WTC11 (cell line): ENCODE measurements around the gene TMEM179. TPM values are rescaled to one million over a fixed set of nuclear protein-coding genes. Genes with fewer than 3 reads are reported as not detected.

Source experiments
- ATAC-seq: fragments of 200-7000 bp; cut with Tn5 transposase; 2 replicates; pipeline ENCODE4 v1.10.0; 2021; ENCODE audit warnings: mild to moderate bottlenecking, moderate library complexity
- CTCF ChIA-PET: fragments of 300-600 bp; sonication (Branson Sonifier 250); formaldehyde crosslinking; loops from one replicate; lab custom pipeline; 2021; ENCODE audit warnings: antibody characterized with exemption; lab: Charles Lee
- POLR2A ChIA-PET: fragments of 350-600 bp; sonication (Branson Sonifier 250); formaldehyde crosslinking; loops from one replicate; lab custom pipeline; 2021; ENCODE audit warnings: antibody characterized with exemption; lab: Charles Lee
- DNase-seq: peaks from one replicate; pipeline ENCODE4 v3.0.0; 2021; ENCODE audit warnings: low spot score
- H3K27ac Mint-ChIP-seq: 2 replicates; pipeline ENCODE4 v1.8.0; 2021; ENCODE audit warnings: mixed read lengths
- H3K27me3 Mint-ChIP-seq: 2 replicates; pipeline ENCODE4 v1.8.0; 2021; ENCODE audit warnings: low read depth, mild to moderate bottlenecking, moderate library complexity, mixed read lengths
- H3K36me3 Mint-ChIP-seq: 2 replicates; pipeline ENCODE4 v1.8.0; 2021; ENCODE audit warnings: mixed read lengths
- H3K4me1 Mint-ChIP-seq: 2 replicates; pipeline ENCODE4 v1.8.0; 2022; ENCODE audit warnings: mixed read lengths
- H3K4me3 Mint-ChIP-seq: 2 replicates; pipeline ENCODE4 v1.8.0; 2021; ENCODE audit warnings: mild to moderate bottlenecking, moderate library complexity, mixed read lengths
- H3K9me3 Mint-ChIP-seq: 2 replicates; pipeline ENCODE4 v1.8.0; 2021; ENCODE audit warnings: mixed read lengths
- CREM ChIP-seq: sonication (generic); formaldehyde crosslinking; IDR thresholded peaks from 2 replicates; pipeline ENCODE4 v1.8.1; 2022; ENCODE audit warnings: mild to moderate bottlenecking, missing genetic modification reagents, moderate library complexity
- EMX1 ChIP-seq: fragments of 250-450 bp; sonication (Bioruptor Pico); IDR thresholded peaks from 2 replicates; pipeline ENCODE4 v1.8.0; 2021; ENCODE audit warnings: mild to moderate bottlenecking
- ESRRA ChIP-seq: sonication (generic); formaldehyde crosslinking; IDR thresholded peaks from 2 replicates; pipeline ENCODE4 v1.8.1; 2022; ENCODE audit warnings: mild to moderate bottlenecking, missing genetic modification reagents, borderline replicate concordance
- ETV6 ChIP-seq: sonication (generic); formaldehyde crosslinking; IDR thresholded peaks from 2 replicates; pipeline ENCODE4 v1.8.1; 2022; ENCODE audit warnings: mild to moderate bottlenecking, missing genetic modification reagents
- GABPB1 ChIP-seq: sonication (generic); formaldehyde crosslinking; IDR thresholded peaks from 2 replicates; pipeline ENCODE4 v1.8.1; 2023; ENCODE audit warnings: mild to moderate bottlenecking, missing genetic modification reagents
- GRHL2 ChIP-seq: fragments of 250-450 bp; sonication (Bioruptor Pico); IDR thresholded peaks from 2 replicates; pipeline ENCODE4 v1.8.0; 2022; ENCODE audit warnings: mild to moderate bottlenecking, moderate library complexity; ENCODE audit not compliant: insufficient replicate concordance, severe bottlenecking
- GTF2I ChIP-seq: fragments of 250-450 bp; sonication (Bioruptor Pico); conservative IDR thresholded peaks from 2 replicates; pipeline ENCODE4 v1.4.0; 2021; ENCODE audit warnings: mild to moderate bottlenecking
- JAZF1 ChIP-seq: fragments of 250-450 bp; sonication (Bioruptor Pico); IDR thresholded peaks from 2 replicates; pipeline ENCODE4 v1.9.0; 2021; ENCODE audit warnings: moderate library complexity, mild to moderate bottlenecking, inconsistent platforms
- JUN ChIP-seq: sonication (generic); formaldehyde crosslinking; IDR thresholded peaks from 2 replicates; pipeline ENCODE4 v1.8.0; 2023; ENCODE audit warnings: mild to moderate bottlenecking, missing genetic modification reagents
- KAT7 ChIP-seq: sonication (generic); formaldehyde crosslinking; IDR thresholded peaks from 2 replicates; pipeline ENCODE4 v1.8.1; 2023; ENCODE audit warnings: missing genetic modification reagents, mild to moderate bottlenecking, borderline replicate concordance
- NR3C1 ChIP-seq: sonication (generic); formaldehyde crosslinking; conservative IDR thresholded peaks from 2 replicates; pipeline ENCODE4 v1.8.1; 2023; ENCODE audit warnings: low read depth, mild to moderate bottlenecking, missing genetic modification reagents
- RELA ChIP-seq: sonication (generic); formaldehyde crosslinking; IDR thresholded peaks from 2 replicates; pipeline ENCODE4 v1.8.1; 2022; ENCODE audit warnings: missing genetic modification reagents, mild to moderate bottlenecking, borderline replicate concordance
- SMAD3 ChIP-seq: sonication (generic); formaldehyde crosslinking; IDR thresholded peaks from 2 replicates; pipeline ENCODE4 v1.8.0; 2022; ENCODE audit warnings: missing genetic modification reagents, mild to moderate bottlenecking, borderline replicate concordance
- SMAD4 ChIP-seq: sonication (generic); formaldehyde crosslinking; IDR thresholded peaks from 2 replicates; pipeline ENCODE4 v1.8.0; 2022; ENCODE audit warnings: mild to moderate bottlenecking, missing genetic modification reagents
- SP1 ChIP-seq: sonication (generic); formaldehyde crosslinking; conservative IDR thresholded peaks from 2 replicates; pipeline ENCODE4 v1.8.1; 2022; ENCODE audit warnings: missing genetic modification reagents
- TCF7 ChIP-seq: sonication (generic); formaldehyde crosslinking; IDR thresholded peaks from 2 replicates; pipeline ENCODE4 v1.8.0; 2022; ENCODE audit warnings: mild to moderate bottlenecking, low read depth, missing genetic modification reagents, moderate library complexity
- ZBTB21 ChIP-seq: sonication (generic); formaldehyde crosslinking; IDR thresholded peaks from 2 replicates; pipeline ENCODE4 v1.8.1; 2023; ENCODE audit warnings: mild to moderate bottlenecking, missing genetic modification reagents, borderline replicate concordance
- ZNF138 ChIP-seq: sonication (generic); formaldehyde crosslinking; conservative IDR thresholded peaks from 2 replicates; pipeline ENCODE4 v1.8.1; 2022; ENCODE audit warnings: mild to moderate bottlenecking, moderate library complexity, missing genetic modification reagents
- ZNF219 ChIP-seq: sonication (generic); formaldehyde crosslinking; IDR thresholded peaks from 2 replicates; pipeline ENCODE4 v1.8.0; 2023; ENCODE audit warnings: missing genetic modification reagents, mild to moderate bottlenecking, borderline replicate concordance
- ZNF263 ChIP-seq: sonication (generic); formaldehyde crosslinking; IDR thresholded peaks from 2 replicates; pipeline ENCODE4 v1.8.1; 2022; ENCODE audit warnings: low read depth, mild to moderate bottlenecking, moderate library complexity, missing genetic modification reagents
- ZNF416 ChIP-seq: fragments of 250-450 bp; sonication (Bioruptor Pico); IDR thresholded peaks from 2 replicates; pipeline ENCODE4 v1.9.0; 2021; ENCODE audit warnings: mild to moderate bottlenecking, inconsistent platforms
- total RNA-seq: library from RNA; stranded (reverse); gene quantifications from 3 replicates; pipeline ENCODE4 v1.2.3, GENCODE V29; 2021
- TF ChIP-seq, protein P1 (sequence below): sonication (generic); formaldehyde crosslinking; IDR thresholded peaks from 2 replicates; pipeline ENCODE4 v1.8.1; 2022; ENCODE audit warnings: mild to moderate bottlenecking, moderate library complexity, missing genetic modification reagents
- TF ChIP-seq, protein P2 (sequence below): sonication (generic); formaldehyde crosslinking; IDR thresholded peaks from 2 replicates; pipeline ENCODE4 v1.8.1; 2023; ENCODE audit warnings: mild to moderate bottlenecking, missing genetic modification reagents, borderline replicate concordance
- TF ChIP-seq, protein P3 (sequence below): sonication (generic); formaldehyde crosslinking; IDR thresholded peaks from 2 replicates; pipeline ENCODE4 v1.8.0; 2022; ENCODE audit warnings: mild to moderate bottlenecking, missing genetic modification reagents
- TF ChIP-seq, protein P4 (sequence below): fragments of 250-450 bp; sonication (Bioruptor Pico); IDR thresholded peaks from 2 replicates; pipeline ENCODE4 v1.9.0; 2021; ENCODE audit warnings: mild to moderate bottlenecking
- TF ChIP-seq, protein P5 (sequence below): sonication (generic); formaldehyde crosslinking; IDR thresholded peaks from 2 replicates; pipeline ENCODE4 v1.8.0; 2022; ENCODE audit warnings: missing genetic modification reagents

Gene TMEM179
- total RNA-seq, 1 experiment from 2014 or later: 2.4 TPM

DNA sequence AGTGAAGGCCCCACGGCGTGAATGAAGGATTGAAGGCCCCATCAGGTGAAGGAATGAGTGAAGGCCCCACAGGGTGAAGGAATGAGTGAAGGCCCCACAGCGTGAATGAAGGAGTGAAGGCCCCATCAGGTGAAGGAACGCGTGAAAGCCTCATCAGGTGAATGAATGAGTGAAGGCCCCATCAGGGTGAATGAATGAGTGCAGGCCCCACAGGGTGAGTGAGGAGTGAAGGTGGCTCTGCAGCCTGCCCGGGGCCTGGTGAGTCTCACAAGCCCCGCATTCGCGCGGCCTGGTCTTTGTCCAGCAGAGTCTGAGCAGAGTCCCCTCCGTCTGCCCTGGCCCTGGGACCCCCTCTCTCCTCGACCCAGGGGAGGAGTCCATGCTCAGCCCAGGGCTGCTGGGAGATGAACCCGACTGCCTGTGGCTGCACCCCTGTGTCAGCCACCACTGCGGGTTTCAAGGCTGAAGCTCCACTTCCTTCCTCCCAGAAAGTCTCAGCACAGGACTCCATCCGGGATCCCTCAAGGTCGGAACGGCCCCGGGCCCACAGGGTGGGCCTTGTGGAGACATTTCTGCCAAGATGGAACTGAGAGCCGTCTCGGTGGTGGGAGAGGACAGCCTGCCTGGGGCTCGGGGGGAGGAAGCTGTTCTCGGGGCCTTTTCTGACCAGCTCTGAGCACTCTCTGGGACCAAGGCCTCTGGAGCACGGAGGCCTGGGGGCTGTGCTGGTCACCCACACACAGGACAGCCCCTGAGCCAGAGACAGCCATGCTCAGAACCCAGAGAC, 37.4 kb upstream of the TMEM179 start:
- Mint-ChIP-seq H3K36me3 (peaks cover 11% of the 10 kb centered on the region), H3K4me1 (peaks cover 13% of the 10 kb centered on the region), H3K9me3 (peaks cover 17% of the 10 kb centered on the region), H3K4me3 (no peak overlapping the region), H3K27ac (no peak overlapping the region), H3K27me3 (peaks cover 4% of the 10 kb centered on the region)
- no peak for ATAC-seq
- no peak for DNase-seq
- CTCF ChIA-PET: interaction anchor here (1.2 to 1.9 kb wide), 2 partner anchors 48 to 65 kb away, joined by 3 to 4 read pairs; no protein-coding TSS in a partner anchor
- POLR2A ChIA-PET: no interaction called here
- TF ChIP-seq ZNF138 (CRISPR knock-in tag): no peak
- TF ChIP-seq, protein P1, sequence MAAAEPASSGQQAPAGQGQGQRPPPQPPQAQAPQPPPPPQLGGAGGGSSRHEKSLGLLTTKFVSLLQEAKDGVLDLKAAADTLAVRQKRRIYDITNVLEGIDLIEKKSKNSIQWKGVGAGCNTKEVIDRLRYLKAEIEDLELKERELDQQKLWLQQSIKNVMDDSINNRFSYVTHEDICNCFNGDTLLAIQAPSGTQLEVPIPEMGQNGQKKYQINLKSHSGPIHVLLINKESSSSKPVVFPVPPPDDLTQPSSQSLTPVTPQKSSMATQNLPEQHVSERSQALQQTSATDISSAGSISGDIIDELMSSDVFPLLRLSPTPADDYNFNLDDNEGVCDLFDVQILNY (CRISPR knock-in tag): no peak
- no peak for TF ChIP-seq KAT7 (CRISPR knock-in tag)
- no peak for TF ChIP-seq ZNF263 (CRISPR knock-in tag)
- no peak for TF ChIP-seq SMAD4 (CRISPR knock-in tag)
- TF ChIP-seq JUN (CRISPR knock-in tag): no peak
- TF ChIP-seq ZNF416 (CRISPR knock-in tag): no peak
- no peak for TF ChIP-seq RELA (CRISPR knock-in tag)
- TF ChIP-seq NR3C1 (CRISPR knock-in tag): no peak

DNA sequence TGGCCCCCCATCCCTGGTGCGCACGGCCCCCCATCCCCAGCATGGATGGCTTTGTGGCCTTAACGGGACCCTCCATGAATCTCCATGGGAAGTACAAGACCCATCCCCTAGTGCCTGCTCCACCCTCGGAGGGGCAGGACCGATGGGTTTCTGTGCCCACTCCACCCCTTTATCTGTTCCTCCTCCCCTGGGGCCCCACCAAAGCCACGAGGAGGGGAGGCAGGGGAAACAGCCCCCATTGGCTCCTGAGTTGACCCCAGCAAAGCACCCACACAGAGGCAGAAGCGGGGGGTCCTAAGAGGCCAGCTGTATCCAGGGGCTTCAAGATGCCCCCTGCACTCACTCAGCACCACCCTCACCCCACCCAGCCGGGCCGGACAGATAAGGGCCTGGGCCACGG, 36.1 kb upstream of the TMEM179 start:
- Mint-ChIP-seq H3K27ac (no peak overlapping the region), H3K27me3 (peaks cover 4% of the 10 kb centered on the region), H3K4me1 (peaks cover 13% of the 10 kb centered on the region), H3K9me3 (peaks cover 9% of the 10 kb centered on the region), H3K36me3 (peaks cover 5% of the 10 kb centered on the region), H3K4me3 (no peak overlapping the region)
- ATAC-seq: no peak
- ChIA-PET CTCF (interaction anchor here (0.8 to 1.8 kb wide), 9 partner anchors 41 to 563 kb away, joined by 3 to 6 read pairs (median 4); no protein-coding TSS in a partner anchor), POLR2A (no interaction called here)
- no peak for DNase-seq
- no peak for TF ChIP-seq SMAD4 (CRISPR knock-in tag)
- TF ChIP-seq EMX1 (CRISPR knock-in tag): no peak
- no peak for TF ChIP-seq SMAD3 (CRISPR knock-in tag)
- TF ChIP-seq ETV6 (CRISPR knock-in tag): no peak
- TF ChIP-seq ZNF219 (CRISPR knock-in tag): no peak
- TF ChIP-seq GTF2I (CRISPR knock-in tag): no peak
- no peak for TF ChIP-seq SP1
- TF ChIP-seq CREM (CRISPR knock-in tag): no peak
- no peak for TF ChIP-seq ZBTB21 (CRISPR knock-in tag)
- no peak for TF ChIP-seq ZNF263 (CRISPR knock-in tag)
- TF ChIP-seq, protein P2, sequence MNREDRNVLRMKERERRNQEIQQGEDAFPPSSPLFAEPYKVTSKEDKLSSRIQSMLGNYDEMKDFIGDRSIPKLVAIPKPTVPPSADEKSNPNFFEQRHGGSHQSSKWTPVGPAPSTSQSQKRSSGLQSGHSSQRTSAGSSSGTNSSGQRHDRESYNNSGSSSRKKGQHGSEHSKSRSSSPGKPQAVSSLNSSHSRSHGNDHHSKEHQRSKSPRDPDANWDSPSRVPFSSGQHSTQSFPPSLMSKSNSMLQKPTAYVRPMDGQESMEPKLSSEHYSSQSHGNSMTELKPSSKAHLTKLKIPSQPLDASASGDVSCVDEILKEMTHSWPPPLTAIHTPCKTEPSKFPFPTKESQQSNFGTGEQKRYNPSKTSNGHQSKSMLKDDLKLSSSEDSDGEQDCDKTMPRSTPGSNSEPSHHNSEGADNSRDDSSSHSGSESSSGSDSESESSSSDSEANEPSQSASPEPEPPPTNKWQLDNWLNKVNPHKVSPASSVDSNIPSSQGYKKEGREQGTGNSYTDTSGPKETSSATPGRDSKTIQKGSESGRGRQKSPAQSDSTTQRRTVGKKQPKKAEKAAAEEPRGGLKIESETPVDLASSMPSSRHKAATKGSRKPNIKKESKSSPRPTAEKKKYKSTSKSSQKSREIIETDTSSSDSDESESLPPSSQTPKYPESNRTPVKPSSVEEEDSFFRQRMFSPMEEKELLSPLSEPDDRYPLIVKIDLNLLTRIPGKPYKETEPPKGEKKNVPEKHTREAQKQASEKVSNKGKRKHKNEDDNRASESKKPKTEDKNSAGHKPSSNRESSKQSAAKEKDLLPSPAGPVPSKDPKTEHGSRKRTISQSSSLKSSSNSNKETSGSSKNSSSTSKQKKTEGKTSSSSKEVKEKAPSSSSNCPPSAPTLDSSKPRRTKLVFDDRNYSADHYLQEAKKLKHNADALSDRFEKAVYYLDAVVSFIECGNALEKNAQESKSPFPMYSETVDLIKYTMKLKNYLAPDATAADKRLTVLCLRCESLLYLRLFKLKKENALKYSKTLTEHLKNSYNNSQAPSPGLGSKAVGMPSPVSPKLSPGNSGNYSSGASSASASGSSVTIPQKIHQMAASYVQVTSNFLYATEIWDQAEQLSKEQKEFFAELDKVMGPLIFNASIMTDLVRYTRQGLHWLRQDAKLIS (CRISPR knock-in tag): no peak
- TF ChIP-seq, protein P3, sequence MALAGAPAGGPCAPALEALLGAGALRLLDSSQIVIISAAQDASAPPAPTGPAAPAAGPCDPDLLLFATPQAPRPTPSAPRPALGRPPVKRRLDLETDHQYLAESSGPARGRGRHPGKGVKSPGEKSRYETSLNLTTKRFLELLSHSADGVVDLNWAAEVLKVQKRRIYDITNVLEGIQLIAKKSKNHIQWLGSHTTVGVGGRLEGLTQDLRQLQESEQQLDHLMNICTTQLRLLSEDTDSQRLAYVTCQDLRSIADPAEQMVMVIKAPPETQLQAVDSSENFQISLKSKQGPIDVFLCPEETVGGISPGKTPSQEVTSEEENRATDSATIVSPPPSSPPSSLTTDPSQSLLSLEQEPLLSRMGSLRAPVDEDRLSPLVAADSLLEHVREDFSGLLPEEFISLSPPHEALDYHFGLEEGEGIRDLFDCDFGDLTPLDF (CRISPR knock-in tag): no peak
- no peak for TF ChIP-seq GRHL2 (CRISPR knock-in tag)
- TF ChIP-seq, protein P4, sequence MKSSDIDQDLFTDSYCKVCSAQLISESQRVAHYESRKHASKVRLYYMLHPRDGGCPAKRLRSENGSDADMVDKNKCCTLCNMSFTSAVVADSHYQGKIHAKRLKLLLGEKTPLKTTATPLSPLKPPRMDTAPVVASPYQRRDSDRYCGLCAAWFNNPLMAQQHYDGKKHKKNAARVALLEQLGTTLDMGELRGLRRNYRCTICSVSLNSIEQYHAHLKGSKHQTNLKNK (CRISPR knock-in tag): no peak
- no peak for TF ChIP-seq GABPB1 (CRISPR knock-in tag)
- TF ChIP-seq, protein P5, sequence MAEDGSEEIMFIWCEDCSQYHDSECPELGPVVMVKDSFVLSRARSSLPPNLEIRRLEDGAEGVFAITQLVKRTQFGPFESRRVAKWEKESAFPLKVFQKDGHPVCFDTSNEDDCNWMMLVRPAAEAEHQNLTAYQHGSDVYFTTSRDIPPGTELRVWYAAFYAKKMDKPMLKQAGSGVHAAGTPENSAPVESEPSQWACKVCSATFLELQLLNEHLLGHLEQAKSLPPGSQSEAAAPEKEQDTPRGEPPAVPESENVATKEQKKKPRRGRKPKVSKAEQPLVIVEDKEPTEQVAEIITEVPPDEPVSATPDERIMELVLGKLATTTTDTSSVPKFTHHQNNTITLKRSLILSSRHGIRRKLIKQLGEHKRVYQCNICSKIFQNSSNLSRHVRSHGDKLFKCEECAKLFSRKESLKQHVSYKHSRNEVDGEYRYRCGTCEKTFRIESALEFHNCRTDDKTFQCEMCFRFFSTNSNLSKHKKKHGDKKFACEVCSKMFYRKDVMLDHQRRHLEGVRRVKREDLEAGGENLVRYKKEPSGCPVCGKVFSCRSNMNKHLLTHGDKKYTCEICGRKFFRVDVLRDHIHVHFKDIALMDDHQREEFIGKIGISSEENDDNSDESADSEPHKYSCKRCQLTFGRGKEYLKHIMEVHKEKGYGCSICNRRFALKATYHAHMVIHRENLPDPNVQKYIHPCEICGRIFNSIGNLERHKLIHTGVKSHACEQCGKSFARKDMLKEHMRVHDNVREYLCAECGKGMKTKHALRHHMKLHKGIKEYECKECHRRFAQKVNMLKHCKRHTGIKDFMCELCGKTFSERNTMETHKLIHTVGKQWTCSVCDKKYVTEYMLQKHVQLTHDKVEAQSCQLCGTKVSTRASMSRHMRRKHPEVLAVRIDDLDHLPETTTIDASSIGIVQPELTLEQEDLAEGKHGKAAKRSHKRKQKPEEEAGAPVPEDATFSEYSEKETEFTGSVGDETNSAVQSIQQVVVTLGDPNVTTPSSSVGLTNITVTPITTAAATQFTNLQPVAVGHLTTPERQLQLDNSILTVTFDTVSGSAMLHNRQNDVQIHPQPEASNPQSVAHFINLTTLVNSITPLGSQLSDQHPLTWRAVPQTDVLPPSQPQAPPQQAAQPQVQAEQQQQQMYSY: no peak
- no peak for TF ChIP-seq TCF7 (CRISPR knock-in tag)
- no peak for TF ChIP-seq JAZF1
- TF ChIP-seq ESRRA (CRISPR knock-in tag): no peak
